ENCODE results near the gene TCP11.

DNA sequence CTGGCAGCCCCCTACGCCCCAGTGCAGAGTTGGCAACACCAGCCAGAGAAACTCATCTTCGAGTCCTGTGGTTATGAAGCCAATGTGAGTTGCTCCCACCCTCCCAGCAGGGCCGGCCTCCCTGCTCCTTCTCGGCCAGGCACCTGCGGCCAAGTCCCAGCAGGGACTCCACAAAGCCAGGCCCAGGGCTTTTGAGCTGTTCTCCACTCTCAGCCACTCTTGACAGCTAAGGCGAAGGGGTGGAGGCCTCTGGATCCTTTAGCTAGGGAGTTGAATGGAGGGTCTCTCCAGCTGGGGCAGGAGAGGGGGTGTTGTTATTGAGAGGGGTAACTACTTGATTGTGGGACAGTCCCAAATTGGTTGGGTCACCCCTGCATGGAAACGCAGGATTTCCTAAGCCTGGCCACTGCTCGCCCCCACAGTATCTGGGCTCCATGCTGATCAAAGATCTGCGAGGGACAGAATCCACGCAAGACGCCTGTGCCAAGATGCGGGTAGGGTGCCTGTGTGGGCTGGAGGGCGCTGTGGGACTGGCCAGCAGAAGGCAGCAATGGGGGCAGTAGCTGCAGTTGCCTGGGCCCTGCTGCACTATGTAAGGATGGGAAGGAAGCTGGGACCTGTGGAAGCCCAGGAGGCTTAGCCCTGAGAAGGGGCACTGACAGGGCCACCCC lies 58.3 kb downstream of the TCP11 start:
- no peak for TF ChIP-seq POLR2A (IDR thresholded peaks at IDR 0.05)
- TF ChIP-seq, protein P1, sequence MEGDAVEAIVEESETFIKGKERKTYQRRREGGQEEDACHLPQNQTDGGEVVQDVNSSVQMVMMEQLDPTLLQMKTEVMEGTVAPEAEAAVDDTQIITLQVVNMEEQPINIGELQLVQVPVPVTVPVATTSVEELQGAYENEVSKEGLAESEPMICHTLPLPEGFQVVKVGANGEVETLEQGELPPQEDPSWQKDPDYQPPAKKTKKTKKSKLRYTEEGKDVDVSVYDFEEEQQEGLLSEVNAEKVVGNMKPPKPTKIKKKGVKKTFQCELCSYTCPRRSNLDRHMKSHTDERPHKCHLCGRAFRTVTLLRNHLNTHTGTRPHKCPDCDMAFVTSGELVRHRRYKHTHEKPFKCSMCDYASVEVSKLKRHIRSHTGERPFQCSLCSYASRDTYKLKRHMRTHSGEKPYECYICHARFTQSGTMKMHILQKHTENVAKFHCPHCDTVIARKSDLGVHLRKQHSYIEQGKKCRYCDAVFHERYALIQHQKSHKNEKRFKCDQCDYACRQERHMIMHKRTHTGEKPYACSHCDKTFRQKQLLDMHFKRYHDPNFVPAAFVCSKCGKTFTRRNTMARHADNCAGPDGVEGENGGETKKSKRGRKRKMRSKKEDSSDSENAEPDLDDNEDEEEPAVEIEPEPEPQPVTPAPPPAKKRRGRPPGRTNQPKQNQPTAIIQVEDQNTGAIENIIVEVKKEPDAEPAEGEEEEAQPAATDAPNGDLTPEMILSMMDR (IDR thresholded peaks at IDR 0.05) = no peak
